VCaP (cell line): ENCODE data around the gene KRTAP10-8.
"Not testable (repeated sequence)": the region's sequence is repeated elsewhere in the genome, so short reads cannot be mapped to it uniquely, and the experiment has no call there.

Experiments used
- H3K27ac ChIP-seq: fragments of 450-650 bp; 2 replicates; pipeline ENCODE4 v1.5.1; 2017
- TF ChIP-seq, protein P1 (sequence below): fragments of 450-650 bp; conservative IDR thresholded peaks from 2 replicates; pipeline ENCODE4 v1.5.1; 2017; ENCODE audit warnings: mild to moderate bottlenecking, moderate library complexity

Gene KRTAP10-8

DNA sequence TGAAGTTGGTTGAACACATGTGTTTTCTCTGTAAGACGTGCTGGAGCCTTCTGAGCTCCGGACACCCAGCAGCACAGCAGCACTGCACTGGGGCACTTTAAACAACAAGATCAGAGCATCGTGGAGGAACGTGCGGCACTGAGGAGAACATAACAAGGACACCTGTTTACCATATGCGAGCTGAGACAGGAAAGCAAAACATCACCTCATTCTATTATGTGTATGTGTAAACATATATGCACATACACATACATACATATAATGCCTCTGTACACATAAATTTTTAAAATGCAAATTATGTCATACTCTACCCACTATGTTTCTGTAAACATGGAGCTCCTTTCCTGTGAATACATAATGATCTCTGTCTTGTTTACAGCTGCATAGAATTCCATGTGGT, 16.4 kb upstream of the KRTAP10-8 start:
- TF ChIP-seq, protein P1, sequence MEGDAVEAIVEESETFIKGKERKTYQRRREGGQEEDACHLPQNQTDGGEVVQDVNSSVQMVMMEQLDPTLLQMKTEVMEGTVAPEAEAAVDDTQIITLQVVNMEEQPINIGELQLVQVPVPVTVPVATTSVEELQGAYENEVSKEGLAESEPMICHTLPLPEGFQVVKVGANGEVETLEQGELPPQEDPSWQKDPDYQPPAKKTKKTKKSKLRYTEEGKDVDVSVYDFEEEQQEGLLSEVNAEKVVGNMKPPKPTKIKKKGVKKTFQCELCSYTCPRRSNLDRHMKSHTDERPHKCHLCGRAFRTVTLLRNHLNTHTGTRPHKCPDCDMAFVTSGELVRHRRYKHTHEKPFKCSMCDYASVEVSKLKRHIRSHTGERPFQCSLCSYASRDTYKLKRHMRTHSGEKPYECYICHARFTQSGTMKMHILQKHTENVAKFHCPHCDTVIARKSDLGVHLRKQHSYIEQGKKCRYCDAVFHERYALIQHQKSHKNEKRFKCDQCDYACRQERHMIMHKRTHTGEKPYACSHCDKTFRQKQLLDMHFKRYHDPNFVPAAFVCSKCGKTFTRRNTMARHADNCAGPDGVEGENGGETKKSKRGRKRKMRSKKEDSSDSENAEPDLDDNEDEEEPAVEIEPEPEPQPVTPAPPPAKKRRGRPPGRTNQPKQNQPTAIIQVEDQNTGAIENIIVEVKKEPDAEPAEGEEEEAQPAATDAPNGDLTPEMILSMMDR: no peak
- H3K27ac ChIP-seq: no peak overlapping the region

- no peak overlapping the region for H3K27ac ChIP-seq
- TF ChIP-seq, protein P1: no peak
Measured at GRCh38 chr21:44596068-44596725, 15.7 kb upstream of the KRTAP10-8 start.

DNA sequence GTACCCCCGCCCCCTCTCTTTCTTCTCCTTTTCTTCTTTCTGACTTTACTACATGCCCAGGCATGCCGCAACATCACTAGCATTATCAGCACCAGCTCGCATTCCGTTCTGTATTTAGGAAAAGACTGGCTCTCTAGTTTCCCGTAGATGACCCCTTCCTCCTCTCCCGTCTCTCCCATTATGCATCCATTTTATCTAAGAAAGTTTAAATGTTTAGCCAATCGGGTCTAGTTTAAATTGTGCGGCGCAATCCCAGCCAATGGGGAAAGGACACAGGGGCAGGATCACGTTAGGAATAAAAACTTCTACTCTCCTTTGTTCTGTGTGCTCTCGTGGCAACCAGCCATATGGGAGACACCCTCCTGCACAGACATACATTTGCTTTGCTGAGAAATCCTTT, 13.8 kb upstream of the KRTAP10-8 start:
- H3K27ac ChIP-seq: no peak overlapping the region
- TF ChIP-seq, protein P1: no peak

DNA sequence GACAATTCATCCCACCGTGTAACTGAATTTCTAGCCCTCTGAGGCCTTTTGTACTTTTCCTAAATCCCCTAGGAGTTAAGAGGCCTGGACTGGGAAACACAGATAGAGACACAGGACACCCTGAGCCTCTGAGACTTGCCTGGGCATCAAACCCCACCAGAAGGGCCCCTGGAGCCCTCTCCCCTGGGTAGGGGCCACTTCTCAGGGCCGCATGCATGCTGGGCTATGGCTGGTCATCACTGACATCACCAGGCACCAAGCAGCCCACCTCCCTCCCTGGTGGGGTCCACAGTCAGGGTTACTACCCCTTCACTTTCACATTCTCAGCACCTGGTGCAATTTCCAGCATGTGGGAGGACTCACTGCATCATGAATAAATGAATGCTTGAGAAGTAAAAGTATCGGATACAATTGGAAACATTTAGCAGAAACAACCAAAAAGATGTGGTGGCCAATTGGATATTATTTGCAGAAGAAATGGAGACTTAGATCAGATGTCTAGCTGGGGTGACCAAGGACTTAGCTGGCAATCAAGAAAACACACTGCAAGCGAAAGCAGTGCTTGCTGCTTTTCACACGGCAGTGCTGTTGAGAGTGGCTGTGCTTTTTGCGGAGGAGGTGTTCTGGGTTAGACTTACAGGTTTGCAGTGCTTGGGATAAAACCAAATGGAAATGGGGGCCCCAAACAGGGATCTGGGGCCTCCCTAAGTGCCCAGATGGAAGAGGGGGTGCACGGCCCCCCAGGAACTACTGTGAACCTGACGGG, 12.4 kb upstream of the KRTAP10-8 start:
- H3K27ac ChIP-seq: no peak overlapping the region
- TF ChIP-seq, protein P1: no peak

GRCh38 chr21:44600118-44600978, 11.5 kb upstream of the KRTAP10-8 start, which contains the start of gene KRTAP10-7:
TSS of gene KRTAP10-7 (plus strand) at chr21:44600597. CDS start at chr21:44600622, 25 bp downstream.
- not testable (repeated sequence) for H3K27ac ChIP-seq

- H3K27ac ChIP-seq: not testable (repeated sequence)
- TF ChIP-seq, protein P1: peak; percentile 23
Measured at GRCh38 chr21:44601091-44601490, 10.8 kb upstream of the KRTAP10-8 start.

DNA sequence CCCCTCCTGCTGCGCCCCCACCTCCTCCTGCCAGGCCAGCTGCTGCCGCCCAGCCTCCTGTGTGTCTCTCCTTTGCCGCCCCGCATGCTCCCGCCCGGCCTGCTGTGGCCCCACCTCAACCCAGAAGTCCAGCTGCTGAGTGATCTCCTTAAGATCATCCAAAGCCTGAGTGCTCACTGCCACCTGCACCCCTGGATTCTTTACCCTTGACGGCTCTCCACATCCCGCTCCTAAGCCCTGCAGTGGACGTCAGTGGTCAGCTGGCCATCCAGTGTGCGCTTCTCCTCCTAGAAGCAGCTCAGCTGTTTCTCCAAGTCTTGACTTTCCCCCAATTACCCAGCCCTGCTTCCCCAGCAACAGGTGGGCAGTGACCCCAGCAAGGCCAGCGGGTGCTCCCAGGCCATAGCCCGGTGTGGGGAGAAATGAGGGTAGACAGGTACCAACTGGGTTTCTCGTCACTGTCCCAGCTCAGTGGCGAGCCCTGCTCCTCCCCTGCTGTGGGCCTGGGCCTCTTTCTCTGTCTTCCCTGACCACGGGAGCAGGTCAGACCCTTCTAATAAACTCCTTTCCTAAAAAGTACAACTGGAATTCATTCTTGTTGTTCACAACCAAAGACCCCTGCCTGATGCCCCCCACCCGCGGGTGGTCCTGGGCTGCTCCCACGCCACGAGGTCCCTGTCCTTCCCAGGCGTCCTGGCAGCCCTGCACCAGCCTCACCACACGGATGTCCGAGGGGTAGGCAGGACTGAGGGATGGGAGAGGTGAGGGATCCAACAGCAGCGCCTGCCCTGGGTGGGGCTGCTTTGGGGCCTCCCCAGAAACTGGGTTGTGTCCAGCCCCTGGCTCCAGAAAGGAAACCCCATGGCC, 10.1 kb upstream of the KRTAP10-8 start:
- TF ChIP-seq, protein P1: no peak
- H3K27ac ChIP-seq: no peak overlapping the region
